Smooth muscle cell (in vitro differentiated cells): ENCODE measurements around the gene PHF21A. TPM values are rescaled to one million over a fixed set of nuclear protein-coding genes. Genes with fewer than 3 reads are reported as not detected.

Experiments
- DNase-seq: peaks from one replicate; lab custom pipeline; 2025; ENCODE audit not compliant: unreplicated experiment; lab: John Stamatoyannopoulos, UW
- H2AFZ ChIP-seq: fragments of 200-600 bp; sonication (generic); 2 replicates; pipeline ENCODE4 v1.6.0; 2016; ENCODE audit warnings: antibody characterized with exemption, low read depth, mild to moderate bottlenecking
- H3F3A ChIP-seq: fragments of 200-600 bp; sonication (generic); 2 replicates; pipeline ENCODE4 v1.6.0; 2017; ENCODE audit warnings: antibody characterized with exemption, low read depth
- H3K27ac ChIP-seq: fragments of 200-600 bp; sonication (generic); 2 replicates; pipeline ENCODE4 v1.5.1; 2016; ENCODE audit warnings: low read depth, mild to moderate bottlenecking
- H3K27me3 ChIP-seq: fragments of 200-600 bp; sonication (generic); 2 replicates; pipeline ENCODE4 v1.6.1; 2016; ENCODE audit warnings: low read depth, mild to moderate bottlenecking
- H3K36me3 ChIP-seq: fragments of 200-600 bp; sonication (generic); 2 replicates; pipeline ENCODE4 v1.5.1; 2016; ENCODE audit warnings: low read depth
- H3K4me1 ChIP-seq: fragments of 200-600 bp; sonication (generic); 2 replicates; pipeline ENCODE4 v1.5.1; 2016; ENCODE audit warnings: low read depth
- H3K4me2 ChIP-seq: fragments of 200-600 bp; sonication (generic); 2 replicates; pipeline ENCODE4 v1.6.0; 2016; ENCODE audit warnings: mild to moderate bottlenecking
- H3K4me3 ChIP-seq: fragments of 200-600 bp; sonication (generic); 2 replicates; pipeline ENCODE4 v1.5.1; 2016; ENCODE audit warnings: mild to moderate bottlenecking
- H3K79me2 ChIP-seq: fragments of 200-600 bp; sonication (generic); 2 replicates; pipeline ENCODE4 v1.6.0; 2016; ENCODE audit warnings: low read depth, mild to moderate bottlenecking
- H3K9ac ChIP-seq: fragments of 200-600 bp; sonication (generic); 2 replicates; pipeline ENCODE4 v1.6.0; 2016; ENCODE audit warnings: low read depth
- H3K9me3 ChIP-seq: fragments of 200-600 bp; sonication (generic); replicated peaks from 2 replicates; pipeline ENCODE4 v1.5.1; 2016; ENCODE audit warnings: low read depth
- H4K20me1 ChIP-seq: fragments of 200-600 bp; sonication (generic); 2 replicates; pipeline ENCODE4 v1.6.0; 2016; ENCODE audit warnings: low read depth
- CTCF ChIP-seq: fragments of 200-600 bp; sonication (generic); IDR thresholded peaks from 2 replicates; pipeline ENCODE4 v1.5.1; 2017; ENCODE audit warnings: borderline replicate concordance, mild to moderate bottlenecking, antibody characterized with exemption; ENCODE audit not compliant: insufficient read depth, poor library complexity, severe bottlenecking
- WGBS: methylation state at CpG from one replicate; pipeline ENCODE4 v1.1.7; 2016; ENCODE audit warnings: low lambda C conversion rate; 5-methylcytosine and 5-hydroxymethylcytosine counted together
- polyA plus RNA-seq: library from polyadenylated mRNA; unstranded; fragments of >200 nt; fragmentation: Nextera tagmentation; extraction: Ambion mirVana; gene quantifications from 2 replicates; pipeline ENCODE4 v1.2.1, GENCODE V29; 2016
- total RNA-seq: library from RNA; depleted of rRNA; stranded (reverse); fragments of >200 nt; gene quantifications from 2 replicates; pipeline ENCODE4 v1.2.3, GENCODE V29; 2014

Gene PHF21A
- total and polyA plus RNA-seq, 2 experiments from 2014 or later = 26.1 to 28.7 TPM

GRCh38 chr11:45915446-45915845, 205.8 kb downstream of the PHF21A start:
- Histone ChIP-seq H3K79me2 (peaks cover 8% of the 10 kb centered on the region), H3F3A (no peaks in the 10 kb centered on the region), H3K9me3 (no peaks in the 10 kb centered on the region), H3K4me3 (no peak overlapping the region), H2AFZ (no peak overlapping the region), H4K20me1 (no peaks in the 10 kb centered on the region), H3K4me1 (peaks cover 17% of the 10 kb centered on the region), H3K9ac (no peak overlapping the region), H3K36me3 (no peaks in the 10 kb centered on the region), H3K27ac (no peak overlapping the region), H3K4me2 (no peak overlapping the region), H3K27me3 (peaks cover under 1% of the 10 kb centered on the region)
- TF ChIP-seq CTCF = no peak
- DNase-seq = no peak
- WGBS = 91% methylated on average over 13 of the region's 13 CpGs

GRCh38 chr11:45913942-45914635, 207.2 kb downstream of the PHF21A start:
- Histone ChIP-seq H3K9ac (no peak overlapping the region), H3K9me3 (no peaks in the 10 kb centered on the region), H3K27me3 (no peaks in the 10 kb centered on the region), H3K4me1 (peaks cover 8% of the 10 kb centered on the region), H3F3A (no peaks in the 10 kb centered on the region), H4K20me1 (no peaks in the 10 kb centered on the region), H3K27ac (no peak overlapping the region), H3K36me3 (no peaks in the 10 kb centered on the region), H3K4me2 (no peak overlapping the region), H3K79me2 (peaks cover 8% of the 10 kb centered on the region), H3K4me3 (no peak overlapping the region), H2AFZ (no peak overlapping the region)
- TF ChIP-seq CTCF = no peak
- WGBS = 93% methylated on average over 21 of the region's 22 CpGs
- DNase-seq = no peak

- no peak overlapping the region for H3K9ac ChIP-seq
- H3K27ac ChIP-seq = no peak overlapping the region
- 98% methylated on average over 19 of the region's 19 CpGs for WGBS
- no peak overlapping the region for H3K4me2 ChIP-seq
- DNase-seq = no peak
- H2AFZ ChIP-seq = no peak overlapping the region
- H3K4me3 ChIP-seq = no peak overlapping the region
- H3K36me3 ChIP-seq = no peaks in the 10 kb centered on the region
- H4K20me1 ChIP-seq = no peaks in the 10 kb centered on the region
- H3K4me1 ChIP-seq = peaks cover 4% of the 10 kb centered on the region
- H3K9me3 ChIP-seq = no peaks in the 10 kb centered on the region
- H3K79me2 ChIP-seq = peaks cover 8% of the 10 kb centered on the region
- no peak for TF ChIP-seq CTCF
- H3K27me3 ChIP-seq = no peaks in the 10 kb centered on the region
- H3F3A ChIP-seq = no peaks in the 10 kb centered on the region
Measured at GRCh38 chr11:45913514-45913913, 207.7 kb downstream of the PHF21A start.

DNA sequence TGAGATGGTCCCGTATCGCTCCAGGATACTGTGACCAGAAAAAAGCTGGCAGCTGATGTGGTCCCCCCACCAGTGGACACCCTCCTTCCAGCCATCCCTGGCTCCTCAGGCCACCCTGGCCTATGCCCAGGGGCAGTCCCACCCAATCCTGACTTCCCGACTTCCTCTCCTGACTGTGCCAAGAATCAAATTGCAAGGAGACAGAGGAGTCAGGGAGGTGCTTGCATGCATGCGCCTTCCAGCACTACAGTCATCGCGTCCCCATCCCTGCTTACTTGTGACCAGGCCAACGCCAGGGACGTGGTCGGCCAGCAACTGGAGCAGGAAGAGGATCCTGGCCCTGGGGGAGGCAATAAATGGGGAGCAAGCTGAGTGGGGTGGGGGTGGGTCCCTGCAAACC, 210.6 kb downstream of the PHF21A start:
- Histone ChIP-seq H3K79me2 (no peaks in the 10 kb centered on the region), H3F3A (no peaks in the 10 kb centered on the region), H4K20me1 (no peaks in the 10 kb centered on the region), H2AFZ (no peak overlapping the region), H3K36me3 (no peaks in the 10 kb centered on the region), H3K27me3 (no peaks in the 10 kb centered on the region), H3K9ac (no peak overlapping the region), H3K9me3 (no peaks in the 10 kb centered on the region), H3K4me3 (no peak overlapping the region), H3K4me1 (no peaks in the 10 kb centered on the region), H3K4me2 (no peak overlapping the region), H3K27ac (no peak overlapping the region)
- DNase-seq = no peak
- 94% methylated on average over 9 of the region's 9 CpGs for WGBS
- TF ChIP-seq CTCF = no peak
